Measurements from ENCODE around the gene GAS2L3.

The GAS2L3 gene

DNA sequence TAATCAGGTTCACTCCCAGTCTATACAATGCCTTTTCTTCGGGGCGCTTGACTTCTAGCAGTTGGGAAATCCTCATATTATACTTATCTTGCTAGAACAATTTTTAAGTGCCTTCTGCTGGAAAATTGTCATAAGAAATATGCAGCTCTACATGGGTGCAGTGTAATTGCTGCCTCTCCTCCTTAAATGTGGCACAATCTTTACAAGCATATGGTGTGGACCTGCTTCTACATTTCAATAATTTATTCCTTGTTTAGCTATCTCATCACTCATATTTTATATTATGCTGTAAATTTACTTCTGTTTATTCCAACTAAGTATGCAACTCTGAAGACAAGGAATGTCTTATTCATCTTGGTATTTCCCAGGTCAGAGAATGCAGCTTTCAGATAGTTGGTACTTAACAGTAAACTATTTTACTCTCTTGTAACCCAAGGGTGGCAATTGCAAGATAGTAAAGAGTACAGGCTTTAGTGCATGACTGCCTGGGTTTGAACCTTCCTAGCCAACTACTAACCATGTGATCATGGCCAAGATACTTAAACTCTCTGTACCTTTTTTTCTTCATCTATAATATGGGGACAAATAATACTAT is 43.6 kb upstream of the GAS2L3 start:
- no peak overlapping the region for H3K4me2 ChIP-seq (ENCODE audit: low read depth, low read length)
- no peaks in the 10 kb centered on the region for H3K9me3 ChIP-seq (replicated peaks; ENCODE audit: insufficient read depth, low read length)
- H3K9ac ChIP-seq (ENCODE audit: low read length): no peak overlapping the region
- H3K9me2 ChIP-seq (replicated peaks; ENCODE audit: insufficient read depth, low read length): no peaks in the 10 kb centered on the region
- H3K36me3 ChIP-seq (replicated peaks; ENCODE audit: insufficient read depth, low read length): no peaks in the 10 kb centered on the region
- H3F3A ChIP-seq (ENCODE audit: insufficient read depth, low read length): no peaks in the 10 kb centered on the region
- H3K27ac ChIP-seq (ENCODE audit: low read length): no peak overlapping the region
- H4K20me1 ChIP-seq (ENCODE audit: insufficient read depth, low read length): no peaks in the 10 kb centered on the region
- H3K27me3 ChIP-seq (replicated peaks; ENCODE audit: insufficient read depth, low read length): no peaks in the 10 kb centered on the region
- DNase-seq: no peak
- no peak overlapping the region for H3K4me3 ChIP-seq (ENCODE audit: low read length)
- TF ChIP-seq EZH2 (optimal IDR thresholded peaks at IDR 0.05; ENCODE audit: low read depth, low read length): no peak
- TF ChIP-seq CTCF (IDR thresholded peaks at IDR 0.05; ENCODE audit: low read length): no peak
- no peak for TF ChIP-seq EZH2phosphoT487 (IDR thresholded peaks at IDR 0.05; ENCODE audit: low read length)
- no peak overlapping the region for H2AFZ ChIP-seq (ENCODE audit: low read length)
- H3K4me1 ChIP-seq (ENCODE audit: low read length): no peaks in the 10 kb centered on the region
- no peaks in the 10 kb centered on the region for H3K79me2 ChIP-seq (ENCODE audit: low read length)

DNA sequence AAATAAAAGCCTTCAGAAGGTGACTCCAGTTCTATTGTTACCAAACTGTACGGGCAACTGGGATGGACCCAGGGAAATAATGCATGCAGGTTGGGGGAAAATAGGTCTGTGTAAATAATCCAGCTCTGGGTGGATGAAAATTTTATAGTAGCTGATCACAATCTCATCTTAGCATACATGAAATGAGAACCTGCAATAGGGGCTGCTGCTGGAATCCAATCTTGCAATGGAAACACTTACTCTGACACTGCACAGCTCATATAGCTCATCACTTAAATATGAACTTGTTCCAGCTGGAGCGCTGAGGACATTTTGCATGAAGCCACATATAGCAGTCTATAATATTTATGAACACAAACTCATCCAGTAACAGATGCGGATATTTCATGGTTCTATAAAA is 40.1 kb upstream of the GAS2L3 start:
- H3K4me3 ChIP-seq (ENCODE audit: low read length): no peak overlapping the region
- no peaks in the 10 kb centered on the region for H3K9me3 ChIP-seq (replicated peaks; ENCODE audit: insufficient read depth, low read length)
- H3K79me2 ChIP-seq (ENCODE audit: low read length): no peaks in the 10 kb centered on the region
- no peaks in the 10 kb centered on the region for H4K20me1 ChIP-seq (ENCODE audit: insufficient read depth, low read length)
- no peak overlapping the region for H2AFZ ChIP-seq (ENCODE audit: low read length)
- TF ChIP-seq CTCF (IDR thresholded peaks at IDR 0.05; ENCODE audit: low read length) (no peak), EZH2phosphoT487 (IDR thresholded peaks at IDR 0.05; ENCODE audit: low read length) (no peak), EZH2 (optimal IDR thresholded peaks at IDR 0.05; ENCODE audit: low read depth, low read length) (no peak)
- H3K36me3 ChIP-seq (replicated peaks; ENCODE audit: insufficient read depth, low read length): no peaks in the 10 kb centered on the region
- H3K4me1 ChIP-seq (ENCODE audit: low read length): no peaks in the 10 kb centered on the region
- no peaks in the 10 kb centered on the region for H3K27me3 ChIP-seq (replicated peaks; ENCODE audit: insufficient read depth, low read length)
- no peaks in the 10 kb centered on the region for H3K9me2 ChIP-seq (replicated peaks; ENCODE audit: insufficient read depth, low read length)
- H3K9ac ChIP-seq (ENCODE audit: low read length): no peak overlapping the region
- no peak overlapping the region for H3K27ac ChIP-seq (ENCODE audit: low read length)
- H3F3A ChIP-seq (ENCODE audit: insufficient read depth, low read length): no peaks in the 10 kb centered on the region
- no peak for DNase-seq
- H3K4me2 ChIP-seq (ENCODE audit: low read depth, low read length): no peak overlapping the region

DNA sequence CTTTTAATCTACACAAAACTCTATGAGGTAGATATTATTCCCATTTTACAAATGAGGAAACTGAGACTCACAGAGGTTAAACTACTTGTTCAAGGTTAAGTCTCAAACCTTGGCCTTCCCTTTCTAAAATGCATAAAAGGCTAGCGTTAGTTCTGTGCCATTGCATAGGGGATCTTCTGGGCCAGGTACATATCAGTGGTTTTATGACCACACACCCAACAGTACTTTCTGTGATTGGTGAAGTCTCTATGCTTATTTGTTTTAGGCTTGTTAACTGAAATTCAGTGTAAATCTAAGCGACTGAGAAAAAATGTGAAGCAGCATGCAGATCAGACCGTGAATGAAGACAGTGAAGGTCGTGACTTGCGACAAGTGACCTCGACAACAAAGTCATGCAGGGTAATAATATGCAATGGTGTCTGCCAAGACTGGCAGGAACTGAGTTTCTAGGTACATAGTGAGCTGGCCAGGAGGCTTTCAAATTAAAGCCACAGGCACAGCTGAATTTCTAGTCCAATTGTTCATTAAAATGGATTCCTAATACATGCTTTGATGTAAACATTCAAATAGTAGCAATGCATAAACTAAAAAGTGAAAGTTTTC is 38.8 kb upstream of the GAS2L3 start:
- Histone ChIP-seq H3K4me3 (ENCODE audit: low read length) (no peak overlapping the region), H3K9me3 (replicated peaks; ENCODE audit: insufficient read depth, low read length) (no peaks in the 10 kb centered on the region), H4K20me1 (ENCODE audit: insufficient read depth, low read length) (no peaks in the 10 kb centered on the region), H3K9ac (ENCODE audit: low read length) (no peak overlapping the region), H3K27me3 (replicated peaks; ENCODE audit: insufficient read depth, low read length) (no peaks in the 10 kb centered on the region), H3F3A (ENCODE audit: insufficient read depth, low read length) (no peaks in the 10 kb centered on the region), H3K4me1 (ENCODE audit: low read length) (no peaks in the 10 kb centered on the region), H3K9me2 (replicated peaks; ENCODE audit: insufficient read depth, low read length) (no peaks in the 10 kb centered on the region), H3K27ac (ENCODE audit: low read length) (no peak overlapping the region), H3K79me2 (ENCODE audit: low read length) (no peaks in the 10 kb centered on the region), H3K36me3 (replicated peaks; ENCODE audit: insufficient read depth, low read length) (no peaks in the 10 kb centered on the region), H2AFZ (ENCODE audit: low read length) (no peak overlapping the region), H3K4me2 (ENCODE audit: low read depth, low read length) (no peak overlapping the region)
- TF ChIP-seq EZH2 (optimal IDR thresholded peaks at IDR 0.05; ENCODE audit: low read depth, low read length): no peak
- no peak for TF ChIP-seq CTCF (IDR thresholded peaks at IDR 0.05; ENCODE audit: low read length)
- TF ChIP-seq EZH2phosphoT487 (IDR thresholded peaks at IDR 0.05; ENCODE audit: low read length): no peak
- no peak for DNase-seq
